SK-N-MC (cell line): ENCODE measurements around the gene GSTA3.

ENCODE experiments used
- EZH2 ChIP-seq: fragments of 200-600 bp; sonication (generic); IDR thresholded peaks from one replicate; pipeline ENCODE4 v1.6.1; 2017; ENCODE audit warnings: antibody characterized with exemption
- FOXP2 ChIP-seq: optimal IDR thresholded peaks from 2 replicates; pipeline ENCODE3; 2011; ENCODE audit warnings: mild to moderate bottlenecking, moderate library complexity; ENCODE audit not compliant: insufficient read depth; ENCODE audit errors: extremely low read length, control extremely low read depth
- POLR2AphosphoS5 ChIP-seq: IDR thresholded peaks from 2 replicates; pipeline ENCODE4 v1.6.1; 2012; ENCODE audit warnings: mild to moderate bottlenecking, low read depth, low read length, borderline replicate concordance

DNA sequence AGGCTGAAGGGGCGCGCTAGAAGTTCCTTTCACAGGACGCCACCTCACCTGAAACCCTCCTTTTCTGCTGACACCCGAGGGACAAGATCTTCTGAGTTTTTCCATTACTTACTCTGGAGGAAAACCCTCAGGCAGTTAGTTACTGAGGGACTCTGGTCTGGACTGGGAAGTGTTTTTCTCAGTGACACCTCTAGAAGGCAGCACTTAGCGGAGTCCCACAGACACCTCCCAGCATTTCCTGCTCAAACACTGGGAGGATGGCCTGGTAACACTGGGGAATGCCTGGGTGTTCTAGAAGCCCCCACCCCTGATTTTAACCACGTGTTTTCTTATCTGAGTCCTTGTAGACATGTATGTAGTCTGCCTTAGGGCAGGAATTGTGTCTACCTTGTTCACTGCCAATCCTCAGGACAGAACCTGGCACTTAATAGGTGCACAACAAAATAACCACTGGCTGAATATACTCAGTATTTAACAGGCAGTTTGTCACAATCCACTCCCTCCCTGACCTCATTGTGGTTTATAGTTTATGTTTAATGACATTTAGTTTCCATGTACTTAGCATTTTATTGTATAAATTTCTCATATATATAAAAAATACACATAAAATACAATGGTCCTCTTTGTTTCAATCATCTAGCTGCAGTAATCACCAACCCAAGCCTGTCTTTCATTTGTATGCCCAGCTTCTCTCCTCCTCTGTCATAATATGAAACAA, 4.8 kb downstream of the GSTA3 start:
- TF ChIP-seq POLR2AphosphoS5 = no peak
- TF ChIP-seq EZH2 = no peak
- TF ChIP-seq FOXP2 = no peak
